Heart right ventricle (tissue), 16 donors: Measurements from ENCODE around the gene EFCAB12. TPM values are rescaled to one million over a fixed set of nuclear protein-coding genes. Genes with fewer than 3 reads are reported as not detected.
A peak's percentile ranks its signal among the peaks of the same experiment; 100 is the strongest.
"Not testable (repeated sequence)": the region's sequence is repeated elsewhere in the genome, so short reads cannot be mapped to it uniquely, and the experiment has no call there.

Source experiments
- ATAC-seq, 8 donors: fragments of 200-7000 bp; cut with Tn5 transposase; one replicate each; pipeline ENCODE4 v1.9.1; 2020; ENCODE audit warnings: mild to moderate bottlenecking in 8 of 8, moderate library complexity in 8 of 8, moderate number of reproducible peaks in 1 of 8
- DNase-seq, 2 donors: peaks; one replicate each; pipeline ENCODE4 v3.0.0-alpha.2; 2020
- H3K27ac ChIP-seq, 10 donors: fragments of 200-600 bp; sonication (generic) in 2 of 10; one replicate each; pipeline versions ENCODE4 v1.5.0 to v1.8.0; 2020 to 2022; ENCODE audit warnings: mild to moderate bottlenecking in 3 of 10
- H3K27me3 ChIP-seq, 7 donors: fragments of 200-600 bp; one replicate each; pipeline ENCODE4 v1.8.0; 2021 to 2022; ENCODE audit warnings: mild to moderate bottlenecking in 2 of 7
- H3K36me3 ChIP-seq, 9 donors: fragments of 200-600 bp; sonication (generic) in 1 of 9; one replicate each; pipeline versions ENCODE4 v1.5.0 to v1.8.0; 2020 to 2022; ENCODE audit warnings: mild to moderate bottlenecking in 2 of 9
- H3K4me1 ChIP-seq, 9 donors: fragments of 200-600 bp; sonication (generic) in 1 of 9; one replicate each; pipeline versions ENCODE4 v1.5.0 to v1.8.0; 2020 to 2022; ENCODE audit warnings: mild to moderate bottlenecking in 4 of 9
- H3K4me3 ChIP-seq, 10 donors: fragments of 200-600 bp; sonication (generic) in 2 of 10; one replicate each; pipeline versions ENCODE4 v1.5.0 to v1.8.0; 2020 to 2022; ENCODE audit warnings: mild to moderate bottlenecking in 7 of 10, moderate library complexity in 2 of 10
- H3K9me3 ChIP-seq, 11 donors: fragments of 200-600 bp in 10 of 11; sonication (generic) in 2 of 11; one replicate each; pipeline versions ENCODE4 v1.5.0 to v1.8.0; 2013 to 2022; ENCODE audit warnings: mild to moderate bottlenecking in 2 of 11, control low read depth in 1 of 11, moderate library complexity in 1 of 11
- WGBS, 2 donors: extraction: QIAGEN DNeasy Blood & Tissue Kit; methylation state at CpG; one replicate each; pipeline ENCODE4 v1.1.7; 2013; ENCODE audit warnings: inconsistent platforms in 1 of 2; 5-methylcytosine and 5-hydroxymethylcytosine counted together
- intact Hi-C, 10 donors: fragments of 100-400 bp; cut with DNase I; formaldehyde crosslinking; loops; one replicate each; pipeline versions ENCODE4 v1.11.1 to v1.14.2; 2022
- polyA plus RNA-seq, 2 donors: library from polyadenylated mRNA; stranded (reverse); fragments of 200-250 nt; gene quantifications; one replicate each; pipeline ENCODE4 v1.2.3, GENCODE V29; 2013
- total RNA-seq, 10 donors: library from RNA; stranded (reverse); fragmentation: NEBNext Ultra II Directional in 3 of 10; extraction: Animal tissue kit (Norgen Biotek cat#: 25700) in 3 of 10; gene quantifications; one replicate each; pipeline versions ENCODE4 v1.2.1 to v1.2.4, GENCODE V29; 2021 to 2023
- TF ChIP-seq, protein P1 (sequence below), 9 donors: fragments of 200-600 bp; sonication (generic) in 2 of 9; IDR thresholded peaks; one replicate each; pipeline versions ENCODE4 v1.5.0 to v1.8.0; 2021 to 2022; ENCODE audit warnings: antibody characterized with exemption in 9 of 9, mild to moderate bottlenecking in 5 of 9, moderate library complexity in 1 of 9
- donor health status: Arrhythmogenic right ventricular cardiomyopathy.
- donor health status: ischemic (EF 13 %, LVEDD 7.1; RV severe dilation, severe dysfunction).
- donor health status: healthy with polysubstance abuse.
- donor health status: DM: no; HTN: yes; CAD: no.
- donor health status: DM: no; HTN: no; CAD: no.
- donor health status: ischemic (EF 25% LVEDD 6.9; RV normal size, moderate dysfunction).
- donor health status: ischemic (EF 25% LVEDD 5.7; RV mildly dilated, moderate dysfunction).
- donor health status: healthy.
- donor health status: DM: yes; HTN: yes; CAD: no.
- donor health status: Ischemic cardiomyopathy.
- donor health status: ischemic (EF 35%, LVEDD 5.7; RV mildly dilated, moderate dysfunction).
- donor health status: nonischemic (EF 11% LVEDD 7.7; RV severe dilation, severe dysfunction).
- donor health status: DM: yes; HTN: yes; CAD: no.
- donor health status: PGD.
- donor health status: ischemic (EF 29% LVEDD 5.4; RV normal size, mild dysfunction).
- donor health status: nonischemic (EF 23%, LVEDD 6.1; RV moderate dilation, normal function).

EFCAB12 gene
- total and polyA plus RNA-seq, 12 donors: 0.10 to 0.23 (median 0.15) TPM; not detected in 7

DNA sequence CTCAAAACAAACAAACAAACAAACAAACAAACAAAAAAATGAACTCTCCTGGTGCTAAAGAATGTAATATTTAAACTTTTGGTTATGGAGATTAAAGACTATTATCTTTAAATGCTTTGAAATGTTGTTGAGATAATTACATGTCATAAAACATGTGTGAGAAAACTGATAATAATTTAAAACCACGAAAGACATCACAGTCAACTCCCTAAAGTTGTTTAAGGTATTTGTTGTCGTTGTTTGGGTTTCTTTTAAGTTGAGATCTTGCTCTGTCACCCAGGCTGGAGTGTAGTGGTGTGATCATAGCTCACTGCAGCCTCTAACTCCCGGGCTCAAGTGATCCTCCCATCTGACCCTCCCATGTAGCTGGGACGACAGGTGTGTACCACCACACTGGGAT, 12.0 kb downstream of the EFCAB12 start:
- peak overlapping the region in 3 of 10 donors; percentile 42 to 85 (median 48) for H3K27ac ChIP-seq
- H3K4me1 ChIP-seq: peaks cover 0 to 46% (median 18%) of the 10 kb centered on the region in 9 donors
- H3K27me3 ChIP-seq: no peaks in the 10 kb centered on the region
- no peak overlapping the region for H3K4me3 ChIP-seq
- ATAC-seq (no peak), DNase-seq (no peak)
- TF ChIP-seq, protein P1, sequence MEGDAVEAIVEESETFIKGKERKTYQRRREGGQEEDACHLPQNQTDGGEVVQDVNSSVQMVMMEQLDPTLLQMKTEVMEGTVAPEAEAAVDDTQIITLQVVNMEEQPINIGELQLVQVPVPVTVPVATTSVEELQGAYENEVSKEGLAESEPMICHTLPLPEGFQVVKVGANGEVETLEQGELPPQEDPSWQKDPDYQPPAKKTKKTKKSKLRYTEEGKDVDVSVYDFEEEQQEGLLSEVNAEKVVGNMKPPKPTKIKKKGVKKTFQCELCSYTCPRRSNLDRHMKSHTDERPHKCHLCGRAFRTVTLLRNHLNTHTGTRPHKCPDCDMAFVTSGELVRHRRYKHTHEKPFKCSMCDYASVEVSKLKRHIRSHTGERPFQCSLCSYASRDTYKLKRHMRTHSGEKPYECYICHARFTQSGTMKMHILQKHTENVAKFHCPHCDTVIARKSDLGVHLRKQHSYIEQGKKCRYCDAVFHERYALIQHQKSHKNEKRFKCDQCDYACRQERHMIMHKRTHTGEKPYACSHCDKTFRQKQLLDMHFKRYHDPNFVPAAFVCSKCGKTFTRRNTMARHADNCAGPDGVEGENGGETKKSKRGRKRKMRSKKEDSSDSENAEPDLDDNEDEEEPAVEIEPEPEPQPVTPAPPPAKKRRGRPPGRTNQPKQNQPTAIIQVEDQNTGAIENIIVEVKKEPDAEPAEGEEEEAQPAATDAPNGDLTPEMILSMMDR (IDR thresholded peaks at IDR 0.05): no peak
- H3K9me3 ChIP-seq: no peaks in the 10 kb centered on the region
- no peaks in the 10 kb centered on the region for H3K36me3 ChIP-seq
- intact Hi-C loops: no loop called here
- WGBS, 2 donors: 91 to 92% methylated on average over 4 of the region's 4 CpGs

DNA sequence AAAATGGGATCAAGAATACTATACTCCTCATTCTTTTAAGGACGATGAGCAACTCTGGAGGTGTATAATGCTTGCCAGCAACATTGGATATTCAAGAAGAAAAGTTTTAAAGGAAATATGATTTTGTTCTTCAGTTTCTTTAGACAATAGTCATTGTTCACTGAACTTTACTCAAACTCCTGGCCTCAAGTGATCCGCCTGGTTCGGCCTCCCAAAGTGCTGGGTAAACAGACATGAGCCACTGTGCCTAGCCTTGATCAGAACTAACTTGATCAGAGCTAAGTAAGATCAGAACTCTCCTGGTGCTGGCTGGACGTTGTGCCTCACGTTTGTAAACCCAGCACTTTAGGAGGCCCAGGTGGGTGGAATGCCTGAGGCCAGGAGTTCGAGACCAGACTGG, 12.6 kb downstream of the EFCAB12 start:
- DNase-seq (no peak), ATAC-seq (no peak)
- WGBS, 2 donors: 86 to 87% methylated on average over 6 of the region's 6 CpGs
- peaks cover 0 to 46% (median 18%) of the 10 kb centered on the region in 9 donors for H3K4me1 ChIP-seq
- no peak overlapping the region for H3K27ac ChIP-seq
- H3K9me3 ChIP-seq: no peaks in the 10 kb centered on the region
- no peaks in the 10 kb centered on the region for H3K36me3 ChIP-seq
- TF ChIP-seq, protein P1 (IDR thresholded peaks at IDR 0.05): no peak
- no peak overlapping the region for H3K4me3 ChIP-seq
- intact Hi-C loops: no loop called here
- H3K27me3 ChIP-seq: no peaks in the 10 kb centered on the region

DNA sequence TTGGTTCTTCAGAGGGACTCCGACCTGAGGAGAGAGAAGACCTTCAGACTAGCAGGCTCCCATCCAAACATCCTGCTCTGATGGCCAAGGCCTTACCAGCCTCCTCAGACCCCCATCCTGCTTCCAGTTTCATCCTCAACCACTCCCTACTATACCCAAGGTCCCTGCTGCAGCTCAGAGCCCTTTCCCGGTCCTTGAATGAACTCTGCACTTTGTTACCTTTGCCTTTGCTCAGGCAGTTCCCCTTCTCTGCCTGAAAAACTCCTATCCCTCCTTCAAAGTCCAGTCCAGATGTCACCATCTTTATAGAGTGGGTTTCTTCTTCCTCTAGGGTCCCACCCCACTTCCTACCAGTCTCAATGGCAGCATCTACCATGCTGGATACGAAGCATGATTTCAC, 13.1 kb downstream of the EFCAB12 start:
- H3K27me3 ChIP-seq: no peaks in the 10 kb centered on the region
- DNase-seq (no peak), ATAC-seq (no peak)
- H3K4me3 ChIP-seq: no peak overlapping the region
- intact Hi-C loops: no loop called here
- TF ChIP-seq, protein P1 (IDR thresholded peaks at IDR 0.05): no peak
- no peaks in the 10 kb centered on the region for H3K36me3 ChIP-seq
- H3K27ac ChIP-seq: peak overlapping the region in 2 of 10 donors; percentile 51 to 70
- H3K4me1 ChIP-seq: peaks cover 0 to 46% (median 18%) of the 10 kb centered on the region in 9 donors
- WGBS, 2 donors: 95% methylated on average over 3 of the region's 3 CpGs
- no peaks in the 10 kb centered on the region for H3K9me3 ChIP-seq

DNA sequence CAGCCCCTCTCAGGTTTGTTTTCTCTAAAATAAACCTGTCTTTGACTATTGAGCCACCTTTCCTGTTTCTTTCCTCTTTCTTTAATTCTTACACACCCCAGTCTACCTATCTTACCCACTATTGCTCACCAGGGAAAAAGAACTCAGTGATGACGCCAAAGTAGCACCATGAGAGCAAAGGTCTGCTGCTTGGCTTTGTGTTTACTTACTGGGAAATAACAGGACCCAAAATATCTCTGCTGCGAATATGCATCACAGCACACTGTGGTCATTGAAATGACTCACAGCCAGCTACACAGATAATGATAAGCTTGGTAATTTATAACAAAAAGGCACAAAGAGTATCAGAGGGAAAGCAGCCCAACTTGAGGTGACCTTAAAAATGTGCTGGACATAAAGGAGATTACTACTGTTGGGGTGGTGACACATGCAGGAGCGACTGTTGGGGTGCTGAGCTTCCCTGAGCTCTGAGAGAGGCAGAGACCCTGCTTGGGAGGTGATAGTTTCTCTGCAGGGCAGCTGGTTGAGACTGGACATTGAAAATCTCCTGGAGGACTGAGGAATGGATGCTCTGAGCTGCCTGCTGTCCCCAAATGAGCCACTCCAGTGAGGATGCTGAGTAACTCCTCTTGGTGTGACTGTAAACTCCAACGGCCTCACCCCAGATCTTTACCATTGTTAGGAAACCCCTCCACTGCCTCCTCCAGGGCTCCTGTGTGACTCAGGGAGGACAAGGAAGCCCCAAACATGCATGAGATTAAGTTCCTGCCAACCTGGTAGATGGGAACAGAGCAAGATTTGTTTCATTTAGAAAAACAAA, 14.5 kb downstream of the EFCAB12 start:
- Histone ChIP-seq H3K4me3 (no peak overlapping the region), H3K9me3 (no peaks in the 10 kb centered on the region), H3K27me3 (no peaks in the 10 kb centered on the region), H3K4me1 (peaks cover 0 to 46% (median 18%) of the 10 kb centered on the region in 9 donors), H3K27ac (peak overlapping the region in 5 of 10 donors; percentile 44 to 70 (median 51)), H3K36me3 (no peaks in the 10 kb centered on the region)
- ATAC-seq: peak in 6 of 8 donors; percentile 31 to 75 (median 50)
- no peak for DNase-seq
- TF ChIP-seq, protein P1 (IDR thresholded peaks at IDR 0.05): no peak
- intact Hi-C loops: no loop called here
- WGBS, 2 donors: 67 to 73% methylated on average over 4 of the region's 4 CpGs

DNA sequence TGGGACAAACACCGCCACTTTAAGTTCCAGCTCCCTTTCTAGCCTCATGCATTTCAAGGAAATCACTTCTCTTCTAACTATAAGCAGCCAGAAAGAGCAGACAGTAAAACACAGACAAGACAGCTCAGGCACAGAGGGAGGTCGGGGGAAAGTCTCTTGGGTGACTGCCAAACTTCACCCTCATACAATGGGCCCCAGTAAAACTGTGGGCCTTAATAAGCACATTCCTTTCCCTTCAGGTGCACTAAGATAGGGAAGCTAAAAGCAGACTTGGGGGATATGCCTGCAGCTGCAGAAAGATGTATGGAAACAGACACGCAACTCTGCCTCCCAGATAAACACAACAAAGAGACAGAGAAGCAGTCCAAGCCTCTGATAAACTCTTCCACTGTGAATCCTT, 15.2 kb downstream of the EFCAB12 start:
- ATAC-seq, H3K9me3 ChIP-seq, H3K27me3 ChIP-seq, intact Hi-C loops, H3K4me3 ChIP-seq, H3K36me3 ChIP-seq, DNase-seq: not testable (repeated sequence)
- H3K4me1 ChIP-seq: peaks cover 0 to 46% (median 18%) of the 10 kb centered on the region in 9 donors
- H3K27ac ChIP-seq: peak overlapping the region in 5 of 10 donors; percentile 44 to 70 (median 51)
- WGBS, 2 donors: 62 to 66% methylated on average over 3 of the region's 3 CpGs
